Esophagus squamous epithelium (tissue), 5 donors: ENCODE data around the gene CCDC187. TPM values are rescaled to one million over a fixed set of nuclear protein-coding genes. Genes with fewer than 3 reads are reported as not detected.

Experiments used
- DNase-seq: peaks from one replicate; lab custom pipeline; 2025; lab: John Stamatoyannopoulos, UW
- H3K27ac ChIP-seq, 4 donors: fragments of 200-600 bp; sonication (generic); one replicate each; pipeline ENCODE4 v1.5.1; 2016 to 2019; ENCODE audit warnings: mild to moderate bottlenecking in 1 of 4
- H3K27me3 ChIP-seq, 4 donors: fragments of 200-600 bp; sonication (generic); 1 replicate in 3 of 4; 2 replicates in 1 of 4; pipeline versions ENCODE4 v1.5.1 to v1.6.0; 2017 to 2021; ENCODE audit warnings: antibody characterized with exemption in 1 of 4
- H3K36me3 ChIP-seq, 3 donors: fragments of 200-600 bp; sonication (generic); one replicate each; pipeline ENCODE4 v1.5.1; 2016 to 2019
- H3K4me1 ChIP-seq, 3 donors: fragments of 200-600 bp; sonication (generic); one replicate each; pipeline ENCODE4 v1.5.1; 2017 to 2019
- H3K4me3 ChIP-seq, 4 donors: fragments of 200-600 bp; sonication (generic); 1 replicate in 3 of 4; 2 replicates in 1 of 4; pipeline ENCODE4 v1.5.1; 2016 to 2019; ENCODE audit warnings: mild to moderate bottlenecking in 2 of 4, moderate library complexity in 1 of 4
- H3K9me3 ChIP-seq, 3 donors: fragments of 200-600 bp; sonication (generic); one replicate each; pipeline ENCODE4 v1.5.1; 2016 to 2019
- CTCF ChIP-seq, 6 experiments: fragments of 450-650 bp in 4 of 6; fragments of 200-600 bp in 2 of 6; sonication (generic) in 2 of 6; IDR thresholded peaks; one replicate each; pipeline ENCODE4 v1.5.1; 2016 to 2019; ENCODE audit warnings: antibody characterized with exemption in 6 of 6, mild to moderate bottlenecking in 4 of 6, moderate library complexity in 4 of 6
- POLR2A ChIP-seq, 4 donors: fragments of 450-650 bp; IDR thresholded peaks; one replicate each; pipeline ENCODE4 v1.6.1; 2017; ENCODE audit warnings: antibody characterized with exemption in 4 of 4, mild to moderate bottlenecking in 4 of 4, moderate library complexity in 3 of 4
- WGBS, 2 donors: methylation state at CpG; one replicate each; pipeline ENCODE4 v1.1.5; 2018; 5-methylcytosine and 5-hydroxymethylcytosine counted together
- intact Hi-C: fragments of 100-400 bp; cut with DNase I; formaldehyde crosslinking; loops from one replicate; pipeline ENCODE4 v1.15.0; 2022
- total RNA-seq, 4 donors: library from RNA; depleted of rRNA; stranded (reverse); fragments of >200 nt; gene quantifications; one replicate each; pipeline ENCODE4 v1.1.0, GENCODE V29; 2016
- donor health status: DM: yes; HTN: yes; CAD: no.

The CCDC187 gene
- total RNA-seq, 4 donors from 2014 or later, result not detected

DNA sequence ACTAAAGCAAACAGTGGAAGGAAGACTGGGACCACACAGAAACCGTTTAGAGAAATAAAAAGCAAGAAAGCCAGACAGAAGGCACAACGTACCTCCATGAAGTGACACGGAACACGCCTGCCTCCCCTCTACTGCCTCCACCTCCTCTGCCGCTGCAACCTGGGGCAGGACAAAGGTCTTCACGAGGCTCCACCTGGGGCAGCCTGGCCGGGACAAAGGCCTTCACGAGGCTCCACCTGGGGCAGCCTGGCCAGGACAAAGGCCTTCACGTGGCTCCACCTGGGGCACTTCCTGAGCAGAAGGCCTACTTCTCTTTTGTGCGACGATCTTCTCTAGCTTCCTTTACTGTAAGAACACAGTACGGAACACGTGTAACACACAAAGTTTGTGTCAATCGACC, 70.0 kb downstream of the CCDC187 start:
- no peak for TF ChIP-seq CTCF (IDR thresholded peaks at IDR 0.05)
- TF ChIP-seq POLR2A (IDR thresholded peaks at IDR 0.05), result no peak

DNA sequence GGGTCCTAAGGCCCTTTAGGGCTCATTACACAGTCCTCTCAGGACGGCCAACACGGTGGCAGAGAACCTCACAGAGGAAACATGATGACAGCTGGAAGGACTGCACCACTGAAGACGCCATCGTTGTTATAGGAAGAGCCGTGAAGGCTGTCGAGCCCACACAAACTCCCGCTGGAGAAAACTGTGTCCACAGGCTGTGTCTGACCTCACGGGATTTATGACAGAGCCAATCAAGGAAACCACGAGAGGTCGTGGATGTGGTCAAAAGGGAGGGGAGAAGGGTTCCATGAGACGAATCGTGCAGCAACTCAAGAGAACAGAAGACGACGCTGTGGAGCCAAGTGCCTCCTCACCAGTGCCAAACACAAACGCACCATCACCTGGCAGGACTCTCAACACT, 70.5 kb downstream of the CCDC187 start:
- Histone ChIP-seq H3K27me3 (no peaks in the 10 kb centered on the region), H3K36me3 (peaks cover 8 to 35% (median 9%) of the 10 kb centered on the region in 3 donors), H3K9me3 (no peaks in the 10 kb centered on the region), H3K4me1 (peaks cover 0 to 16% (median under 1%) of the 10 kb centered on the region in 3 donors), H3K27ac (no peak overlapping the region), H3K4me3 (no peak overlapping the region)
- 81 to 85% methylated on average over 11 to 13 of the region's 15 CpGs for WGBS, 2 donors
- DNase-seq, result no peak
- TF ChIP-seq POLR2A (IDR thresholded peaks at IDR 0.05) (no peak), CTCF (IDR thresholded peaks at IDR 0.05) (no peak)
- intact Hi-C loops, result loop anchor here (10.0 kb wide), 1 partner anchor 471 kb away; no protein-coding TSS in a partner anchor

More for the DNA sequence above, 70.0 kb downstream of the CCDC187 start:
- Histone ChIP-seq H3K27ac (no peak overlapping the region), H3K4me1 (peaks cover 0 to 12% (median 3%) of the 10 kb centered on the region in 3 donors), H3K4me3 (no peak overlapping the region), H3K9me3 (no peaks in the 10 kb centered on the region), H3K36me3 (peaks cover 8 to 35% (median 9%) of the 10 kb centered on the region in 3 donors), H3K27me3 (no peaks in the 10 kb centered on the region)
- intact Hi-C loops, result loop anchor here (10.0 kb wide), 1 partner anchor 471 kb away; no protein-coding TSS in a partner anchor
- DNase-seq, result no peak
- WGBS, 2 donors, result 88% methylated on average over 7 to 14 of the region's 14 CpGs

DNA sequence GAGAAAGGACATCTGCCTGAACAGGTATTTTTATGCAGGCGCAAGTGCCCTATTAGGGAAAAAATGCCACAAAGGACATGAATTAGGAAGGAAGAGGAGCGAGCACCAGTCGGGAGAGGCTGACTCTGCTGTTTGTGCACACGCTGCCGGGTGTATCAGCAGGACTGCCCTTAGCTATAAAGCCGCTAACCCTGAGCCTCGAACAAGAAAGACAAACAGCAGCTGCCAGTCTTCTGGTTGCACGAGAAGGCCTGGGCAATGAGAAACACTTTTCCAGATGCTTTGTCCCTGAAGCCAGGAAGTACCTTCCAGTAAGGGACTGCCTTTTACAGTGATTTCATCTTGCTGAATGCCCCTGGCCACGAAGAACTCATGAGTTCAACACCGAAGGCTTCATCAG, 70.9 kb downstream of the CCDC187 start:
- no peak for TF ChIP-seq CTCF (IDR thresholded peaks at IDR 0.05)
- H3K4me3 ChIP-seq, result no peak overlapping the region
- no peaks in the 10 kb centered on the region for H3K27me3 ChIP-seq
- H3K9me3 ChIP-seq, result no peaks in the 10 kb centered on the region
- intact Hi-C loops, result loop anchor here (10.0 kb wide), 1 partner anchor 472 kb away; no protein-coding TSS in a partner anchor
- H3K4me1 ChIP-seq, result peaks cover 0 to 16% (median 0%) of the 10 kb centered on the region in 3 donors
- peaks cover 8 to 35% (median 9%) of the 10 kb centered on the region in 3 donors for H3K36me3 ChIP-seq
- WGBS, 2 donors, result 59 to 68% methylated on average over 10 of the region's 10 CpGs
- DNase-seq, result no peak
- H3K27ac ChIP-seq, result no peak overlapping the region

DNA sequence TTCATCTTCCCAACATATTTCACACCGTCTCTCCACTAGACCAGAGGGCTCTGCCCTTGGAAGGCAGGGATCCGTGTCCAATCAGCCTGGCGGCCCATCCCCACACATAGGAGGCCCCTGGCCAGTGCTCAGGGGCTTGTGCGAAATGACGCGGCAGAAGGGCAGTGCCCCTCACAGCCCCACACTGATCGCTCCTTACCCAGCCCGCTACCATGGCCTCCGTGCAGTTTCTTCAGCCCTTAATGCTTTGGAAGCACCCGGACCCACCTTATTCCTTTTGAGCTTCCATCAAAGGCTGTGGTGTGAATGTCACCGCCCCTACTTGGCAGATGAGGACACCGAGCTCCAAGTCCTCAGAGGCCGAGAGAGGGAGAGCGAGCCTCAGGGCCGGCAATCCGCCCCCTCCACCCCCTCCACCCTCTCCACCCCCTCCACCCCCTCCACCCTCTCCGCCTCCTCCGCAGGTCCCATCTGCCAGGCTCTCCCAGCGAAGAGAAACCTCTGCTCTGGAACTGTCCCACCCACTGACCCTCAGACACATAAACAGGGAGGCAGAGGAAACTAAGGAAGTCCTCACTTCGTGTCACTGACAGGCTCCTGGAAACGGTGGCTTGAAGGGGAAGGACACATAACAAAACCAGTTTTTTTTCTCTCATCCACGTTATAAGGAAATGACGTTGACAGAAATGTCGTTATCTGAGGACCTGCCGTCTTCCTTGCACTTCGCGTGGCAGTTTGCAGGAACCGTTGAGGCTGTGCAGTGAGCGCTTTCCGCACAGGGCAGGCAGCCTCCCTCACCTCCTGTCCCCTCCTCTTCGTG, 72.2 kb downstream of the CCDC187 start:
- Histone ChIP-seq H3K36me3 (peaks cover 6 to 25% (median 9%) of the 10 kb centered on the region in 3 donors), H3K27me3 (no peaks in the 10 kb centered on the region), H3K4me1 (peaks cover 0 to 19% (median 0%) of the 10 kb centered on the region in 3 donors), H3K27ac (no peak overlapping the region), H3K4me3 (no peak overlapping the region), H3K9me3 (no peaks in the 10 kb centered on the region)
- TF ChIP-seq POLR2A (IDR thresholded peaks at IDR 0.05) (no peak), CTCF (IDR thresholded peaks at IDR 0.05) (no peak)
- no peak for DNase-seq
- 69 to 78% methylated on average over 18 to 23 of the region's 31 CpGs for WGBS, 2 donors
- intact Hi-C loops, result loop anchor here (10.0 kb wide), 1 partner anchor 473 kb away; no protein-coding TSS in a partner anchor

- no peak for TF ChIP-seq POLR2A (IDR thresholded peaks at IDR 0.05)
- TF ChIP-seq CTCF (IDR thresholded peaks at IDR 0.05), result no peak
- 83 to 97% methylated on average over 6 to 7 of the region's 9 CpGs for WGBS, 2 donors
- Histone ChIP-seq H3K4me1 (peaks cover 2 to 25% (median 2%) of the 10 kb centered on the region in 3 donors), H3K4me3 (no peak overlapping the region), H3K27me3 (no peaks in the 10 kb centered on the region), H3K27ac (no peak overlapping the region), H3K36me3 (peaks cover 0 to 16% (median 8%) of the 10 kb centered on the region in 3 donors), H3K9me3 (no peaks in the 10 kb centered on the region)
- intact Hi-C loops, result loop anchor here (10.0 kb wide), 1 partner anchor 474 kb away; no protein-coding TSS in a partner anchor
- DNase-seq, result no peak
Observed at GRCh38 chr9:136230773-136231172, 73.1 kb downstream of the CCDC187 start.
